OCI-LY3 (cell line): ENCODE results near the gene DRC1.

ENCODE experiments used
- H2AFZ ChIP-seq: fragments of 200-600, 300-600 bp; shearing (Covaris generic); 2 replicates; pipeline ENCODE4 v1.6.0; 2014; ENCODE audit warnings: antibody characterized with exemption, low read depth, low read length
- H3K27ac ChIP-seq: fragments of 200-600, 300-600 bp; sonication (generic); 2 replicates; pipeline ENCODE4 v1.5.1; 2014; ENCODE audit warnings: mild to moderate bottlenecking, low read length, moderate library complexity, mixed read lengths
- H3K27me3 ChIP-seq: fragments of 200-600, 300-600 bp; sonication (generic); 2 replicates; pipeline ENCODE4 v1.6.1; 2014; ENCODE audit warnings: low read depth, low read length, mixed read lengths
- H3K36me3 ChIP-seq: fragments of 200-600, 300-600 bp; sonication (generic); replicated peaks from 2 replicates; pipeline ENCODE3; 2014; ENCODE audit warnings: low read depth, low read length, mixed read lengths
- H3K4me1 ChIP-seq: fragments of 300-600, 200-600 bp; sonication (generic); 2 replicates; pipeline ENCODE4 v1.6.1; 2014; ENCODE audit warnings: low read length, mixed read lengths
- H3K4me2 ChIP-seq: fragments of 200-600, 300-600 bp; sonication (generic); 2 replicates; pipeline ENCODE4 v1.6.1; 2014; ENCODE audit warnings: low read length, mixed read lengths
- H3K4me3 ChIP-seq: fragments of 300-600, 200-600 bp; sonication (generic); 2 replicates; pipeline ENCODE4 v1.5.1; 2014; ENCODE audit warnings: antibody characterized with exemption, mild to moderate bottlenecking, low read length, moderate library complexity
- H3K79me2 ChIP-seq: fragments of 300-600, 200-600 bp; shearing (Covaris generic); 2 replicates; pipeline ENCODE4 v1.6.1; 2014; ENCODE audit warnings: mild to moderate bottlenecking, low read length, mixed read lengths
- H3K9ac ChIP-seq: fragments of 300-600, 200-600 bp; shearing (Covaris generic); 2 replicates; pipeline ENCODE4 v1.6.0; 2014; ENCODE audit warnings: mild to moderate bottlenecking, low read length, moderate library complexity
- H3K9me3 ChIP-seq: fragments of 200-600, 300-600 bp; shearing (Covaris generic); 2 replicates; pipeline ENCODE4 v1.6.1; 2014; ENCODE audit warnings: low read length, mixed read lengths; ENCODE audit not compliant: insufficient read depth
- H4K20me1 ChIP-seq: fragments of 200-600, 300-600 bp; sonication (generic); 2 replicates; pipeline ENCODE4 v1.6.1; 2016; ENCODE audit warnings: low read length, mixed read lengths; ENCODE audit not compliant: insufficient read depth
- CTCF ChIP-seq: fragments of 200-600, 300-600 bp; sonication (generic); IDR thresholded peaks from 2 replicates; pipeline ENCODE4 v1.5.1; 2014; ENCODE audit warnings: antibody characterized with exemption, low read length, low read depth
- EZH2phosphoT487 ChIP-seq: fragments of 200-600 bp; shearing (Covaris generic); IDR thresholded peaks from 2 replicates; pipeline ENCODE4 v1.6.1; 2018; ENCODE audit warnings: antibody characterized with exemption, mixed run types, low read depth

DRC1 gene

GRCh38 chr2:26438926-26439325, 37.2 kb downstream of the DRC1 start:
- Histone ChIP-seq H3K79me2 (no peaks in the 10 kb centered on the region), H2AFZ (no peak overlapping the region), H3K27ac (no peak overlapping the region), H3K4me3 (no peak overlapping the region), H3K9me3 (no peaks in the 10 kb centered on the region), H3K27me3 (0 out of 2 replicates have a peak, but pooled peaks cover 4% of the 10 kb centered on the region), H4K20me1 (no peaks in the 10 kb centered on the region), H3K4me2 (no peak overlapping the region), H3K36me3 (no peaks in the 10 kb centered on the region), H3K9ac (no peak overlapping the region), H3K4me1 (no peaks in the 10 kb centered on the region)
- no peak for TF ChIP-seq EZH2phosphoT487
- TF ChIP-seq CTCF, result no peak

GRCh38 chr2:26442301-26442700, 40.6 kb downstream of the DRC1 start:
- TF ChIP-seq EZH2phosphoT487 (no peak), CTCF (no peak)
- Histone ChIP-seq H3K9ac (no peak overlapping the region), H3K36me3 (no peaks in the 10 kb centered on the region), H3K79me2 (no peaks in the 10 kb centered on the region), H3K4me3 (no peak overlapping the region), H3K27me3 (0 out of 2 replicates have a peak, but pooled peaks cover 2% of the 10 kb centered on the region), H3K4me2 (no peak overlapping the region), H3K27ac (no peak overlapping the region), H4K20me1 (no peaks in the 10 kb centered on the region), H2AFZ (no peak overlapping the region), H3K9me3 (no peaks in the 10 kb centered on the region), H3K4me1 (no peaks in the 10 kb centered on the region)

- Histone ChIP-seq H3K36me3 (no peaks in the 10 kb centered on the region), H3K79me2 (no peaks in the 10 kb centered on the region), H3K4me1 (no peaks in the 10 kb centered on the region), H3K27me3 (0 out of 2 replicates have a peak, but pooled peaks cover 2% of the 10 kb centered on the region), H3K9ac (no peak overlapping the region), H3K4me3 (no peak overlapping the region), H4K20me1 (no peaks in the 10 kb centered on the region), H3K4me2 (no peak overlapping the region), H3K27ac (no peak overlapping the region), H2AFZ (no peak overlapping the region), H3K9me3 (no peaks in the 10 kb centered on the region)
- TF ChIP-seq CTCF (no peak), EZH2phosphoT487 (no peak)
Measured at GRCh38 chr2:26442707-26443106, 41.0 kb downstream of the DRC1 start.

- H2AFZ ChIP-seq, result no peak overlapping the region
- no peaks in the 10 kb centered on the region for H3K4me1 ChIP-seq
- no peaks in the 10 kb centered on the region for H3K79me2 ChIP-seq
- H3K9ac ChIP-seq, result no peak overlapping the region
- H3K4me2 ChIP-seq, result no peak overlapping the region
- no peak overlapping the region for H3K4me3 ChIP-seq
- TF ChIP-seq EZH2phosphoT487 (no peak), CTCF (no peak)
- H3K9me3 ChIP-seq, result no peaks in the 10 kb centered on the region
- H3K36me3 ChIP-seq, result no peaks in the 10 kb centered on the region
- H4K20me1 ChIP-seq, result no peaks in the 10 kb centered on the region
- no peaks in the 10 kb centered on the region for H3K27me3 ChIP-seq
- H3K27ac ChIP-seq, result no peak overlapping the region
Measured at GRCh38 chr2:26444236-26444635, 42.5 kb downstream of the DRC1 start.
